Neural cell (in vitro differentiated cells): Measurements from ENCODE around the gene PNRC2.

Source experiments
- CTCF ChIP-seq: fragments of 450-650 bp; IDR thresholded peaks from 2 replicates; pipeline ENCODE4 v1.5.1; 2014; ENCODE audit warnings: antibody characterized with exemption, mild to moderate bottlenecking, moderate library complexity; ENCODE audit not compliant: poor library complexity, severe bottlenecking
- EP300 ChIP-seq: fragments of 450-650 bp; conservative IDR thresholded peaks from 2 replicates; pipeline ENCODE4 v1.6.1; 2014; ENCODE audit warnings: antibody characterized with exemption, mild to moderate bottlenecking, moderate library complexity; ENCODE audit not compliant: poor library complexity, severe bottlenecking
- EZH2 ChIP-seq: fragments of 200-600, 300-800 bp; shearing (Covaris generic), sonication (generic); IDR thresholded peaks from 2 replicates; pipeline ENCODE4 v1.6.1; 2014; ENCODE audit warnings: antibody characterized with exemption, low read length, borderline replicate concordance, mild to moderate bottlenecking; ENCODE audit not compliant: insufficient read depth, poor library complexity, severe bottlenecking
- MXI1 ChIP-seq: fragments of 450-650 bp; conservative IDR thresholded peaks from 2 replicates; pipeline ENCODE4 v1.6.1; 2014; ENCODE audit warnings: antibody characterized with exemption, mild to moderate bottlenecking; ENCODE audit not compliant: poor library complexity, severe bottlenecking
- POLR2AphosphoS5 ChIP-seq: IDR thresholded peaks from 2 replicates; pipeline ENCODE4 v1.6.1; 2012
- RAD21 ChIP-seq: fragments of 450-650 bp; conservative IDR thresholded peaks from 2 replicates; pipeline ENCODE4 v1.6.1; 2014; ENCODE audit warnings: antibody characterized with exemption, mild to moderate bottlenecking, moderate library complexity
- SMC3 ChIP-seq: fragments of 450-650 bp; conservative IDR thresholded peaks from 2 replicates; pipeline ENCODE4 v1.6.1; 2014; ENCODE audit warnings: antibody characterized with exemption, mild to moderate bottlenecking, moderate library complexity; ENCODE audit not compliant: poor library complexity
- TAF1 ChIP-seq: IDR thresholded peaks from 2 replicates; pipeline ENCODE4 v1.6.1; 2012; ENCODE audit warnings: low read depth
- TF ChIP-seq, protein P1 (sequence below): IDR thresholded peaks from 2 replicates; pipeline ENCODE4 v1.6.1; 2012; ENCODE audit warnings: borderline replicate concordance

DNA sequence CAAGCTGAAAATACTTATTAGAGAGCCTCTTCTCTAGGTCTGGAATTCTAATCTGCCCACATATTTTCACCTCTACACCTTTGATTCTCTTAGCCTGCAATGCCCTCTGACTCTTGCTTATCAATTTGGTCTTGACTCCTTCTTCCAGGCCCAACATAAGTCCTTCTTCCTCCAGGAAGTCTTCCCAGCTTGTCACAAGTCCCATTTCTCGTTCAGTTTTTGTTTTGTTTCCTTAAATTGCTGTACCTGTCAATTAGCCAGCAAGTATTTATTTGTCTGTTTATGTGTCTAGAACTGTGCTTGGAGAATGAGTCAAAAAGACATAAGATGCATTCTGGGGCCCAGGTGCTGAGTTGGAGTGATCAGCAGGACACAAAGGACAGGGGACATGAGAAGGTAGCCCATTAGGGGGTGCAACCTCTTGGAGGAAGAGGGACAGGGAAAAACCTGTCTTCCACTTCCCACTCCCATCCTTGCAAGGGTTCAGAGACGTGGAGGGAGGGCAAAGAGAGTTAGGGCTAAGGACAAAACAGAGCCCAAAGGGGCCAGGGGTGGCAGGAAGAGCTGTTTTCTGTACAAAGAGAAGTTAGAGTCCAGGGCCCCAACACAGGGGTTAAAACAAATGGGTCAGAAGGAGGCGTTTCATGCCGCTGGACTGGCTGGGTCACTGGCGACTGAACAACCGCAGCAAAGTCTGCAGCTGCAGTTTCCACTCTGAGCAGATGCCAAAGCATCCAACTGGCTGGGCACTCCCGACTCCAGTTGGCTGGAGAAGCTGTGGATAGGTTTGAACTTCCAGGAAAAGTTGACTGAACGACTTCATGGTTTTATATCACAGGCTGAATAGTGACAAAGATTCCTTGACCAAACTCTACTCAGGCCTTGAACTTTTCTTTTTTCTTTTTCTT is 35.8 kb upstream of the PNRC2 start:
- TF ChIP-seq, protein P1, sequence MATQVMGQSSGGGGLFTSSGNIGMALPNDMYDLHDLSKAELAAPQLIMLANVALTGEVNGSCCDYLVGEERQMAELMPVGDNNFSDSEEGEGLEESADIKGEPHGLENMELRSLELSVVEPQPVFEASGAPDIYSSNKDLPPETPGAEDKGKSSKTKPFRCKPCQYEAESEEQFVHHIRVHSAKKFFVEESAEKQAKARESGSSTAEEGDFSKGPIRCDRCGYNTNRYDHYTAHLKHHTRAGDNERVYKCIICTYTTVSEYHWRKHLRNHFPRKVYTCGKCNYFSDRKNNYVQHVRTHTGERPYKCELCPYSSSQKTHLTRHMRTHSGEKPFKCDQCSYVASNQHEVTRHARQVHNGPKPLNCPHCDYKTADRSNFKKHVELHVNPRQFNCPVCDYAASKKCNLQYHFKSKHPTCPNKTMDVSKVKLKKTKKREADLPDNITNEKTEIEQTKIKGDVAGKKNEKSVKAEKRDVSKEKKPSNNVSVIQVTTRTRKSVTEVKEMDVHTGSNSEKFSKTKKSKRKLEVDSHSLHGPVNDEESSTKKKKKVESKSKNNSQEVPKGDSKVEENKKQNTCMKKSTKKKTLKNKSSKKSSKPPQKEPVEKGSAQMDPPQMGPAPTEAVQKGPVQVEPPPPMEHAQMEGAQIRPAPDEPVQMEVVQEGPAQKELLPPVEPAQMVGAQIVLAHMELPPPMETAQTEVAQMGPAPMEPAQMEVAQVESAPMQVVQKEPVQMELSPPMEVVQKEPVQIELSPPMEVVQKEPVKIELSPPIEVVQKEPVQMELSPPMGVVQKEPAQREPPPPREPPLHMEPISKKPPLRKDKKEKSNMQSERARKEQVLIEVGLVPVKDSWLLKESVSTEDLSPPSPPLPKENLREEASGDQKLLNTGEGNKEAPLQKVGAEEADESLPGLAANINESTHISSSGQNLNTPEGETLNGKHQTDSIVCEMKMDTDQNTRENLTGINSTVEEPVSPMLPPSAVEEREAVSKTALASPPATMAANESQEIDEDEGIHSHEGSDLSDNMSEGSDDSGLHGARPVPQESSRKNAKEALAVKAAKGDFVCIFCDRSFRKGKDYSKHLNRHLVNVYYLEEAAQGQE = no peak
- TF ChIP-seq CTCF = no peak
- no peak for TF ChIP-seq EP300
- TF ChIP-seq EZH2 = no peak
- no peak for TF ChIP-seq POLR2AphosphoS5
- TF ChIP-seq MXI1 = no peak
- no peak for TF ChIP-seq SMC3
- no peak for TF ChIP-seq TAF1
- TF ChIP-seq RAD21 = no peak
